A549 (cell line): ENCODE measurements around the gene GAS7. TPM values are rescaled to one million over a fixed set of nuclear protein-coding genes. Genes with fewer than 3 reads are reported as not detected.

ENCODE experiments used
- ATAC-seq, 2 experiments: fragments of 200-7000 bp in 1 of 2; fragments of >200 bp in 1 of 2; cut with Nextera tagmentation in 1 of 2; cut with Tn5 transposase in 1 of 2; 3 replicates each; pipeline versions ENCODE4 v1.8.0 to v1.9.1; 2018 to 2020; ENCODE audit warnings: mild to moderate bottlenecking in 1 of 2, moderate library complexity in 1 of 2
- CTCF ChIA-PET: fragments of 300-600 bp; sonication (Branson Sonifier 250); formaldehyde crosslinking; extraction: SDS; loops from one replicate; lab custom pipeline; 2021; ENCODE audit warnings: antibody characterized with exemption, inconsistent platforms; lab: Yijun Ruan, JAX
- POLR2A ChIA-PET: fragments of 350-600 bp; formaldehyde crosslinking; extraction: SDS; loops from one replicate; lab custom pipeline; 2021; ENCODE audit warnings: antibody characterized with exemption, inconsistent platforms; lab: Yijun Ruan, JAX
- DNase-seq, 2 experiments: peaks; one replicate each; pipeline versions ENCODE4 v3.0.0 to v3.0.0-alpha.2; 2011 to 2016; ENCODE audit warnings: low read depth in 1 of 2, low spot score in 1 of 2
- FAIRE-seq: peaks from 2 replicates; lab custom pipeline; 2011; peaks lifted over from hg19 to GRCh38; lab: Jason Lieb, UNC
- H3K27ac ChIP-seq, 2 experiments: fragments of >200 bp; sonication (Bioruptor Twin); formaldehyde crosslinking; 3 replicates each; pipeline ENCODE4 v1.5.1; 2016 to 2017
- H3K4me1 ChIP-seq: fragments of >200 bp; sonication (Bioruptor Twin); formaldehyde crosslinking; 3 replicates; pipeline ENCODE4 v1.6.1; 2016
- H3K4me2 ChIP-seq: fragments of >200 bp; sonication (Bioruptor Twin); formaldehyde crosslinking; 3 replicates; pipeline ENCODE4 v1.6.1; 2016
- H3K4me3 ChIP-seq: fragments of >200 bp; sonication (Bioruptor Twin); formaldehyde crosslinking; 3 replicates; pipeline ENCODE4 v1.5.1; 2016
- H3K9me3 ChIP-seq: fragments of >200 bp; sonication (Bioruptor Twin); formaldehyde crosslinking; 3 replicates; pipeline ENCODE4 v1.6.1; 2016
- BHLHE40 ChIP-seq: IDR thresholded peaks from 2 replicates; pipeline ENCODE4 v1.6.1; 2012; ENCODE audit warnings: low read depth, low read length, inconsistent platforms
- CBX2 ChIP-seq: fragments of 200-600 bp; sonication (generic); IDR thresholded peaks from 2 replicates; pipeline ENCODE4 v1.6.1; 2016; ENCODE audit warnings: low read depth, mild to moderate bottlenecking, borderline replicate concordance
- CBX8 ChIP-seq: fragments of 200-600 bp; sonication (generic); IDR thresholded peaks from 2 replicates; pipeline ENCODE4 v1.6.1; 2016
- CHD2 ChIP-seq: fragments of 150-350 bp; IDR thresholded peaks from 2 replicates; pipeline ENCODE4 v1.6.1; 2014; ENCODE audit warnings: low read length; ENCODE audit not compliant: partially characterized antibody
- CHD4 ChIP-seq: fragments of 200-600 bp; sonication (generic); IDR thresholded peaks from 2 replicates; pipeline ENCODE4 v1.6.1; 2016; ENCODE audit warnings: antibody characterized with exemption, mild to moderate bottlenecking, borderline replicate concordance
- EP300 ChIP-seq, 2 experiments: fragments of >200 bp; sonication (Bioruptor Twin); formaldehyde crosslinking; IDR thresholded peaks; 2 replicates in 1 of 2; 3 replicates in 1 of 2; pipeline ENCODE4 v1.6.1; 2016 to 2017
- ESRRA ChIP-seq: fragments of 150-350 bp; IDR thresholded peaks from 2 replicates; pipeline ENCODE4 v1.6.1; 2014; ENCODE audit warnings: mild to moderate bottlenecking, low read length, borderline replicate concordance
- FOSB ChIP-seq: fragments of 250-450 bp; sonication (Bioruptor Pico); IDR thresholded peaks from 2 replicates; pipeline ENCODE4 v1.5.0; 2020; ENCODE audit warnings: mild to moderate bottlenecking, moderate library complexity
- HOXB5 ChIP-seq: fragments of 250-450 bp; sonication (Bioruptor Pico); IDR thresholded peaks from 2 replicates; pipeline ENCODE4 v1.5.0; 2020; ENCODE audit warnings: mild to moderate bottlenecking, moderate library complexity
- JUN ChIP-seq, 2 experiments: fragments of >200 bp; sonication (Bioruptor Twin); formaldehyde crosslinking; IDR thresholded peaks; 2 replicates in 1 of 2; 3 replicates in 1 of 2; pipeline ENCODE4 v1.6.1; 2016 to 2017
- KDM5A ChIP-seq: fragments of 200-600 bp; sonication (generic); IDR thresholded peaks from 2 replicates; pipeline ENCODE4 v1.6.1; 2016; ENCODE audit warnings: antibody characterized with exemption, mild to moderate bottlenecking
- MAZ ChIP-seq: fragments of 150-350 bp; IDR thresholded peaks from 2 replicates; pipeline ENCODE4 v1.6.1; 2014; ENCODE audit warnings: antibody characterized with exemption, low read depth, low read length, borderline replicate concordance
- MYC ChIP-seq: IDR thresholded peaks from 2 replicates; pipeline ENCODE4 v1.6.1; 2012; ENCODE audit warnings: mild to moderate bottlenecking, inconsistent platforms, low read length, improper control_type of control experiment, borderline replicate concordance
- NFE2L2 ChIP-seq: fragments of 150-350 bp; conservative IDR thresholded peaks from 2 replicates; pipeline ENCODE4 v1.6.1; 2014; ENCODE audit warnings: low read length
- NPAS2 ChIP-seq: fragments of 250-450 bp; sonication (Bioruptor Pico); IDR thresholded peaks from 2 replicates; pipeline ENCODE4 v1.8.0; 2022; ENCODE audit warnings: mild to moderate bottlenecking, moderate library complexity, borderline replicate concordance
- POLR2AphosphoS2 ChIP-seq: conservative IDR thresholded peaks from 2 replicates; pipeline ENCODE4 v1.6.1; 2012; ENCODE audit warnings: low read length, improper control_type of control experiment, inconsistent platforms
- SMC3 ChIP-seq: fragments of >200 bp; sonication (Bioruptor Twin); formaldehyde crosslinking; IDR thresholded peaks from 3 replicates; pipeline ENCODE4 v1.6.1; 2018; ENCODE audit warnings: inconsistent platforms
- SREBF2 ChIP-seq: fragments of 450-650 bp; IDR thresholded peaks from 2 replicates; pipeline ENCODE4 v1.6.1; 2014; ENCODE audit warnings: mild to moderate bottlenecking, moderate library complexity
- TFCP2L1 ChIP-seq: fragments of 250-450 bp; sonication (Bioruptor Pico); IDR thresholded peaks from 2 replicates; pipeline ENCODE4 v1.5.0; 2021; ENCODE audit warnings: mild to moderate bottlenecking
- TP53 ChIP-seq: fragments of 250-450 bp; sonication (Bioruptor Pico); IDR thresholded peaks from 2 replicates; pipeline ENCODE4 v1.5.0; 2021; ENCODE audit warnings: mild to moderate bottlenecking, moderate library complexity
- ZFP36 ChIP-seq: fragments of 450-650 bp; IDR thresholded peaks from 2 replicates; pipeline ENCODE4 v1.6.1; 2014; ENCODE audit warnings: borderline replicate concordance; ENCODE audit not compliant: partially characterized antibody
- WGBS: methylation state at CpG from one replicate; pipeline ENCODE4 v1.1.6; 2017; ENCODE audit errors: missing lambda C conversion rate; 5-methylcytosine and 5-hydroxymethylcytosine counted together
- polyA plus RNA-seq, 4 experiments: library from polyadenylated mRNA; depleted of rRNA in 3 of 4; stranded (reverse); fragments of >200 nt; fragmentation: RNase III in 1 of 4; extraction: RNeasy Plus Mini Kit Qiagen cat#74134 plus additional on column Dnase treatment in 1 of 4; gene quantifications; 2 replicates in 3 of 4; 3 replicates in 1 of 4; pipeline ENCODE4 v1.2.3, GENCODE V29; 2011 to 2017
- TF ChIP-seq, protein P1 (sequence below): fragments of >200 bp; sonication (Bioruptor Twin); formaldehyde crosslinking; IDR thresholded peaks from 2 replicates; pipeline ENCODE4 v1.6.1; 2016
- TF ChIP-seq, protein P2 (sequence below): fragments of 450-650 bp; IDR thresholded peaks from 2 replicates; pipeline ENCODE4 v1.6.1; 2014; ENCODE audit warnings: antibody characterized with exemption
- TF ChIP-seq, protein P3 (sequence below): IDR thresholded peaks from 2 replicates; pipeline ENCODE4 v1.6.1; 2012
- TF ChIP-seq, protein P4 (sequence below): fragments of >200 bp; sonication (Bioruptor Twin); formaldehyde crosslinking; IDR thresholded peaks from 3 replicates; pipeline ENCODE4 v1.5.1; 2016

GAS7 gene
- polyA plus RNA-seq, 2 of the 4 experiments (the other 2 are of a cell fraction) = 1.3 to 1.5 TPM

DNA sequence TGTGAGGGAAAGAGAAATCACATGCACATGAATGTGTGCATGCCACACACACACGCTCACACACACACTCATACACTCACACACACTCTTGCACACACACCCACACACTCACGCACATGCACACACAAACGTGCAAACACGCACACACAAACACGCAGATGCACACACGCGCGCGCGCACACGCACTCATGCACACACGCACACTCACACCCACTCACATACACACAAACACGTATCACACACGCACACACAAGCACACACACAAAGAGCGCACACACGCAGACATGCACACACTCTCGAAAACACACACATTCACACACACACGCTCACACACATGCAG is 72.2 kb downstream of the GAS7 start:
- Histone ChIP-seq H3K4me3 (no peak overlapping the region), H3K4me1 (peaks cover 10% of the 10 kb centered on the region; the same call in 2 of the 3 replicates), H3K9me3 (no peaks in the 10 kb centered on the region), H3K4me2 (no peak overlapping the region), H3K27ac (no peak overlapping the region)
- WGBS = 75% methylated on average over 18 of the region's 18 CpGs
- DNase-seq (no peak), ATAC-seq (no peak), FAIRE-seq (no peak)
- TF ChIP-seq MYC (no peak), KDM5A (no peak), ZFP36 (no peak), CHD2 (no peak), SREBF2 (no peak), CBX8 (no peak), NFE2L2 (no peak), ESRRA (no peak)
- TF ChIP-seq, protein P1, sequence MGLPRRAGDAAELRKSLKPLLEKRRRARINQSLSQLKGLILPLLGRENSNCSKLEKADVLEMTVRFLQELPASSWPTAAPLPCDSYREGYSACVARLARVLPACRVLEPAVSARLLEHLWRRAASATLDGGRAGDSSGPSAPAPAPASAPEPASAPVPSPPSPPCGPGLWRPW = no peak
- POLR2A ChIA-PET = no interaction called here
- CTCF ChIA-PET = no interaction called here

DNA sequence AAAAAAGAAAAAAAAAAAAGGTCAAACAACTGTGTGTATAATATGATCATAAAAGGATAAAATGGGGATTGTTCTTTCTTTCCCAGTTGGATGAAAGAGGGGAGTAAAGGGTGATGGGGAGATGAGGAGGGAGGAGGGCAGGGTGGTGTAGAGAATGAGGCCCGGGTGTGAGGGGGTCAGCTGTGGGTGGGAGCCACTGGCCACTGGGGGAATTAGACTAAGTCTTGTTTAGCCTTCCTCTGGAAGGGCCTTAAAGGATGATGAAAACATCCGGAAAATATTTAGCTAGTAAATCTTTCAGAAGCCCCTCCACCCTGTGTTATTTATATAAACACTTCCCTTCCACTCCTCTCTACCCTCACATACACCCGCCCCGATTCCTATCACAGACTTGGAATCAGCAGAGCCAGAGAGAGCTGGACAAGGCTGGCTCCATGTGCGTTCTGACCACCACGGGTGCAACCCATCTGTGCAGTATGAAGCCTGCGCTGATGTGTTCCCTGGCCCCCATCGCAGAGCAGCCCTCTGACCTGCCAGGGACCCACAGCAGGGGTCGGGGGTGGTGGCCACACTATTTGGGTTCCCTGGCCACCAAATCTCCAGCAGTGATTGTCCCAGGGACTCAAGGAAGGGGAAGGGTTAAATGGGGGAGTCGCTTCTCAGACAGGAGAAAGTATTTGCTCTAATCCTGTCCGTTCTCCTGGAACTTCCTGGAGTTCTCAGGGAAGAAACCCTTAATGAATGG is 72.7 kb downstream of the GAS7 start:
- no peak overlapping the region for H3K4me3 ChIP-seq
- 46% methylated on average over 9 of the region's 11 CpGs for WGBS
- H3K9me3 ChIP-seq = no peaks in the 10 kb centered on the region
- ChIA-PET POLR2A (no interaction called here), CTCF (no interaction called here)
- ATAC-seq (peak in 1 of 2 experiments; percentile 14; a peak in 1 of 6 replicates), DNase-seq (no peak), FAIRE-seq (no peak)
- H3K27ac ChIP-seq = no peak overlapping the region
- H3K4me1 ChIP-seq = peaks cover 10% of the 10 kb centered on the region; the same call in 2 of the 3 replicates
- no peak overlapping the region for H3K4me2 ChIP-seq
- TF ChIP-seq SREBF2 = no peak
- no peak for TF ChIP-seq EP300 (IDR thresholded peaks at IDR 0.05)
- TF ChIP-seq NFE2L2 = no peak
- TF ChIP-seq JUN (IDR thresholded peaks at IDR 0.05) = no peak
- TF ChIP-seq TFCP2L1 (CRISPR knock-in tag) = no peak
- TF ChIP-seq BHLHE40 = no peak
- TF ChIP-seq CBX2 = no peak
- TF ChIP-seq, protein P2, sequence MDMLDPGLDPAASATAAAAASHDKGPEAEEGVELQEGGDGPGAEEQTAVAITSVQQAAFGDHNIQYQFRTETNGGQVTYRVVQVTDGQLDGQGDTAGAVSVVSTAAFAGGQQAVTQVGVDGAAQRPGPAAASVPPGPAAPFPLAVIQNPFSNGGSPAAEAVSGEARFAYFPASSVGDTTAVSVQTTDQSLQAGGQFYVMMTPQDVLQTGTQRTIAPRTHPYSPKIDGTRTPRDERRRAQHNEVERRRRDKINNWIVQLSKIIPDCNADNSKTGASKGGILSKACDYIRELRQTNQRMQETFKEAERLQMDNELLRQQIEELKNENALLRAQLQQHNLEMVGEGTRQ = no peak
- no peak for TF ChIP-seq TP53
- no peak for TF ChIP-seq CHD4
- TF ChIP-seq POLR2AphosphoS2 = no peak
- no peak for TF ChIP-seq FOSB (CRISPR knock-in tag)
- no peak for TF ChIP-seq SMC3
- no peak for TF ChIP-seq HOXB5 (CRISPR knock-in tag)
- no peak for TF ChIP-seq NPAS2 (CRISPR knock-in tag)
- TF ChIP-seq, protein P3, sequence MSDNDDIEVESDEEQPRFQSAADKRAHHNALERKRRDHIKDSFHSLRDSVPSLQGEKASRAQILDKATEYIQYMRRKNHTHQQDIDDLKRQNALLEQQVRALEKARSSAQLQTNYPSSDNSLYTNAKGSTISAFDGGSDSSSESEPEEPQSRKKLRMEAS = no peak
- TF ChIP-seq MAZ = no peak
- TF ChIP-seq, protein P4, sequence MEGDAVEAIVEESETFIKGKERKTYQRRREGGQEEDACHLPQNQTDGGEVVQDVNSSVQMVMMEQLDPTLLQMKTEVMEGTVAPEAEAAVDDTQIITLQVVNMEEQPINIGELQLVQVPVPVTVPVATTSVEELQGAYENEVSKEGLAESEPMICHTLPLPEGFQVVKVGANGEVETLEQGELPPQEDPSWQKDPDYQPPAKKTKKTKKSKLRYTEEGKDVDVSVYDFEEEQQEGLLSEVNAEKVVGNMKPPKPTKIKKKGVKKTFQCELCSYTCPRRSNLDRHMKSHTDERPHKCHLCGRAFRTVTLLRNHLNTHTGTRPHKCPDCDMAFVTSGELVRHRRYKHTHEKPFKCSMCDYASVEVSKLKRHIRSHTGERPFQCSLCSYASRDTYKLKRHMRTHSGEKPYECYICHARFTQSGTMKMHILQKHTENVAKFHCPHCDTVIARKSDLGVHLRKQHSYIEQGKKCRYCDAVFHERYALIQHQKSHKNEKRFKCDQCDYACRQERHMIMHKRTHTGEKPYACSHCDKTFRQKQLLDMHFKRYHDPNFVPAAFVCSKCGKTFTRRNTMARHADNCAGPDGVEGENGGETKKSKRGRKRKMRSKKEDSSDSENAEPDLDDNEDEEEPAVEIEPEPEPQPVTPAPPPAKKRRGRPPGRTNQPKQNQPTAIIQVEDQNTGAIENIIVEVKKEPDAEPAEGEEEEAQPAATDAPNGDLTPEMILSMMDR = no peak
